ENCODE measurements around the gene DDX19B.
"Not testable (repeated sequence)": the region's sequence is repeated elsewhere in the genome, so short reads cannot be mapped to it uniquely, and the experiment has no call there.

The DDX19B gene

GRCh38 chr16:70298988-70299938 is at the start of gene DDX19B:
Gene DDX19B (plus strand): TSS chr16:70299186. CDS start chr16:70299298, 112 bp downstream.
- DNase-seq (ENCODE audit: low read depth in 2 of 2), result peak; percentile 50 to 52

- not testable (repeated sequence) for DNase-seq (ENCODE audit: low read depth in 2 of 2)
These were observed 49.3 kb upstream of the DDX19B start for GRCh38 chr16:70249697-70250096.

- peak; percentile 23 to 28 for DNase-seq (ENCODE audit: low read depth in 2 of 2)
These were observed 48.0 kb upstream of the DDX19B start for GRCh38 chr16:70250748-70251628.

- DNase-seq (ENCODE audit: low read depth in 2 of 2), result peak; percentile 87 to 91
These were observed 47.2 kb upstream of the DDX19B start, which contains the start of gene EXOSC6 for GRCh38 chr16:70251629-70252354. Gene EXOSC6 (minus strand): TSS chr16:70251940. CDS start chr16:70251900, 40 bp downstream.

GRCh38 chr16:70252355-70252988 is 46.5 kb upstream of the DDX19B start:
- DNase-seq (ENCODE audit: low read depth in 2 of 2), result peak in 1 of 2 donors; percentile 20

- DNase-seq (ENCODE audit: low read depth in 2 of 2), result peak; percentile 26 to 32
These were observed 45.5 kb upstream of the DDX19B start for GRCh38 chr16:70253291-70254106.

GRCh38 chr16:70254180-70254964 is 44.6 kb upstream of the DDX19B start:
- no peak for DNase-seq (ENCODE audit: low read depth in 2 of 2)

- no peak for DNase-seq (ENCODE audit: low read depth in 2 of 2)
These were observed 44.1 kb upstream of the DDX19B start for GRCh38 chr16:70254965-70255286.

GRCh38 chr16:70255574-70255973 is 43.4 kb upstream of the DDX19B start:
- no peak for DNase-seq (ENCODE audit: low read depth in 2 of 2)

GRCh38 chr16:70257391-70257790 is 41.6 kb upstream of the DDX19B start:
- no peak for DNase-seq (ENCODE audit: low read depth in 2 of 2)

- DNase-seq (ENCODE audit: low read depth in 2 of 2), result no peak
These were observed 40.9 kb upstream of the DDX19B start for GRCh38 chr16:70258065-70258464.

- no peak for DNase-seq (ENCODE audit: low read depth in 2 of 2)
These were observed 40.0 kb upstream of the DDX19B start for GRCh38 chr16:70258946-70259345.

- DNase-seq (ENCODE audit: low read depth in 2 of 2), result not testable (repeated sequence)
These were observed 39.1 kb upstream of the DDX19B start for GRCh38 chr16:70259903-70260302.

GRCh38 chr16:70267516-70267915 is 31.5 kb upstream of the DDX19B start:
- DNase-seq (ENCODE audit: low read depth in 2 of 2), result no peak

GRCh38 chr16:70267922-70268321 is 31.1 kb upstream of the DDX19B start:
- DNase-seq (ENCODE audit: low read depth in 2 of 2), result not testable (repeated sequence)

- DNase-seq (ENCODE audit: low read depth in 2 of 2), result no peak
These were observed 29.5 kb upstream of the DDX19B start for GRCh38 chr16:70269471-70269870.

GRCh38 chr16:70270176-70270575 is 28.8 kb upstream of the DDX19B start:
- DNase-seq (ENCODE audit: low read depth in 2 of 2), result no peak

GRCh38 chr16:70271696-70272095 is 27.3 kb upstream of the DDX19B start:
- DNase-seq (ENCODE audit: low read depth in 2 of 2), result no peak

GRCh38 chr16:70276392-70276791 is 22.6 kb upstream of the DDX19B start:
- no peak for DNase-seq (ENCODE audit: low read depth in 2 of 2)

Data from stimulated activated CD4-positive, alpha-beta T cell treated with anti-CD3 and anti-CD28 coated beads, Interleukin-4, amount 100 ng/mL, for 48 hours (primary cell).